NCI-H2081 (cell line): ENCODE results near the gene SPSB1.

Source experiments
- DNase-seq, 2 experiments: peaks; one replicate each; lab custom pipeline; 2025; lab: John Stamatoyannopoulos, UW

The SPSB1 gene

DNA sequence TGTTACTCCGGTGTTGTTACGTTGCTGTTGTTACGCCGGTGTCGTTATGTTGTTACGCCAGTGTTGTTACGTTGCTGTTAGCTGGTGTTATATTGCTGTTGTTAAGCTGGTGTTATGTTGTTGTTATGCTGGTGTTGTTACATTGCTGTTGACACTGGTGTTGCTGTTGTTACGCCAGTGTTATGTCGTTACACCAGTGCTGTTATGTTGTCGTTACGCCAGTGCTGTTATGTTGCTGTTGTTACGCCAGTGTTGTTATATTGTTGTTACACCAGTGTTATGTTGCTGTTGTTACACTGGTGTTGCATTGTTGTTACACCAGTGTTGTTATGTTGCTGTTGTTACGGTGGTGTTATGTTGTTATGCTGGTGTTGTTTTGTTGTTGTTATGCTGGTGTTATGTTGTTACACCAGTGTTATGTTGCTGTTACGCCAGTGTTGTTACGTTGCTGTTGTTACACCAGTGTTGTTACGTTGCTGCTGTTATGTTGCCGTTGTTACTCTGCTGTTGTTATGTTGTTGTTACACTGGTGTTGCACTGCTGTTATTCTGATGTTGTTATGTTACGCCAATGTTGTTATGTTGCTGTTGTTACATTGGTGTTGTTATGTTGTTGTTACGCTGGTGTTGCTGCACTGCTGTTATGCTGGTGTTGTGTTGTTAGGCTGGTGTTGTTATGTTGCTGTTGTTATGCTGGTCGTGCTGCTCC is 32.5 kb upstream of the SPSB1 start:
- no peak for DNase-seq

DNA sequence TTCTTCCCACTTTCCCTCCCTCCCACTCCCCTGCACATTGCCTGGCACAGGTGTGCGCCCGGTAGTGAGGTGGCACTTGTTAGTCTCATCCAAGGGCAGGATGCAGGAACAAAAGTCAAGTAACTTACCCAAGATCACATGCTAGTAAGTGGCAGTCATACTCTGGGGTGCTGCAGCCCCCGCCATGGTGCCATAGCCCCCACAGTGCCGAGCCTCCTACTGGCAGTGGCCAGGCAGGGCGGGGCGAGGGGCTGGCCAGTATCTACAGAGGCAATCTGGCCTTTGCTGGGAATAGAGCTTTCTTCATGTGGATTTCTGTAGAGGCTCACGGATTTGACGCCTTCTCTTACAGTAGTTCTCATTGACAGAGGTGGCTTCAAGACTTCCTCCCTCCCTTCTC is 31.2 kb upstream of the SPSB1 start:
- no peak for DNase-seq

DNA sequence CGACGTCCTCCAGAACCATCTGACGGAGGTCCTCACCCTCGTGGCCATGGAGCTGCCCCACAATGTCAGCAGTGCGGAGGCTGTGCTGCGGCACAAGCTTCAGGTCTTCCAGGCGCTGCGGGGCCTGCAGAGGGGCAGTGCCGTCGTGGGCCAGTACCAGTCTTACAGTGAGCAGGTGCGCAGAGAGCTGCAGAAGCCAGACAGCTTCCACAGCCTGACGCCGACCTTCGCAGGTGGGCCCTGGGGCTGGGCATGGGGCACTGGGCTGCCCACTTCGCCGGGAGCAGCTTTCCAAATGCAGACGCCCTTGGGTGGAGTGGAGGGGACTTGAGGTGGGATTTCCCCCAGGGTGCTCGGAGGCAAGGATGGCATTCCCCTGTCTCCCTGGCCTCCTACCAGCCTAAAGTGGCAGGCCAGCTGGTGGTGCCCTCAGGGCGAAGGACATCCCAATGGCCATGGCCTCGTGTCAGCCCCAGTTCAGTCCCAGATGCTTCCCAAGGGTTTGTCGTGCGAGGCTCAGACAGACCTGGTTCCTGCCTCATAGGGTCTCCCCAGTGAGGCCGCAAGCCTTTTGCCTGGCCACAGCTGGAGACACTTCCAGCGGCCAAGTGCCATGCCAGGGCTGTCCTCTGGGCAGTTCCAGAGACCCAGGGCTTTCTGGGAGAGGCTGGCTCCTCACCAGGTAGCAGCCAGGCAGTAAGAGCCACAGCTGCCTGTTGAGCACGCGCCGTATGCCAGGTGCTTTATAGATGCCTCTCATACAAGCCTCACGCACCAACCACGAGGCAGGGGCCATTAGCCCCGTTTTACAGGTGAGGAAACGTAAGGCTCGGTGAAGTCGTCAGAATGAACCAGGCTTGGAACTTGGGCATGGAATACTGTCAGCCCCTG is 30.4 kb upstream of the SPSB1 start:
- DNase-seq, result no peak

- no peak for DNase-seq
These were observed 29.3 kb upstream of the SPSB1 start for GRCh38 chr1:9263276-9263855.

DNA sequence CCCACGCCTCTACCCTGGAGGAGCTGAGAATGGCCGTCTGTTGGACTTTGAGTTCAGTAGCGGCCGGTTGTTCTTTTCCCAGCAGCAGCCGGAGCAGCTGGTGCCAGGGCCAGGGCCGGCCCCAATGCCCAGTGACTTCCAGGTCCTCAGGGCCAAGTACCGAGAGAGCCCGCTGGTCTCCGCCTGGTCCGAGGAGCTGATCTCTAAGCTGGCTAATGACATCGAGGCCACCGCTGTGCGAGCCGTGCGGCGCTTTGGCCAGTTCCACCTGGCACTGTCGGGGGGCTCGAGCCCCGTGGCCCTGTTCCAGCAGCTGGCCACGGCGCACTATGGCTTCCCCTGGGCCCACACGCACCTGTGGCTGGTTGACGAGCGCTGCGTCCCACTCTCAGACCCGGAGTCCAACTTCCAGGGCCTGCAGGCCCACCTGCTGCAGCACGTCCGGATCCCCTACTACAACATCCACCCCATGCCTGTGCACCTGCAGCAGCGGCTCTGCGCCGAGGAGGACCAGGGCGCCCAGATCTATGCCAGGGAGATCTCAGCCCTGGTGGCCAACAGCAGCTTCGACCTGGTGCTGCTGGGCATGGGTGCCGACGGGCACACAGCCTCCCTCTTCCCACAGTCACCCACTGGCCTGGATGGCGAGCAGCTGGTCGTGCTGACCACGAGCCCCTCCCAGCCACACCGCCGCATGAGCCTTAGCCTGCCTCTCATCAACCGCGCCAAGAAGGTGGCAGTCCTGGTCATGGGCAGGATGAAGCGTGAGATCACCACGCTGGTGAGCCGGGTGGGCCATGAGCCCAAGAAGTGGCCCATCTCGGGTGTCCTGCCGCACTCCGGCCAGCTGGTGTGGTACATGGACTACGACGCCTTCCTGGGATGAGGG is 28.5 kb upstream of the SPSB1 start:
- DNase-seq, result no peak

GRCh38 chr1:9265037-9265436 is 27.7 kb upstream of the SPSB1 start:
- no peak for DNase-seq

- DNase-seq, result no peak
These were observed 26.7 kb upstream of the SPSB1 start for GRCh38 chr1:9265968-9266367.

GRCh38 chr1:9267352-9267686 is 25.4 kb upstream of the SPSB1 start:
- no peak for DNase-seq

GRCh38 chr1:9267827-9268581 is 24.7 kb upstream of the SPSB1 start:
- no peak for DNase-seq

GRCh38 chr1:9269078-9269501 is 23.6 kb upstream of the SPSB1 start:
- DNase-seq, result no peak

- DNase-seq, result no peak
These were observed 23.0 kb upstream of the SPSB1 start for GRCh38 chr1:9269721-9270120.

DNA sequence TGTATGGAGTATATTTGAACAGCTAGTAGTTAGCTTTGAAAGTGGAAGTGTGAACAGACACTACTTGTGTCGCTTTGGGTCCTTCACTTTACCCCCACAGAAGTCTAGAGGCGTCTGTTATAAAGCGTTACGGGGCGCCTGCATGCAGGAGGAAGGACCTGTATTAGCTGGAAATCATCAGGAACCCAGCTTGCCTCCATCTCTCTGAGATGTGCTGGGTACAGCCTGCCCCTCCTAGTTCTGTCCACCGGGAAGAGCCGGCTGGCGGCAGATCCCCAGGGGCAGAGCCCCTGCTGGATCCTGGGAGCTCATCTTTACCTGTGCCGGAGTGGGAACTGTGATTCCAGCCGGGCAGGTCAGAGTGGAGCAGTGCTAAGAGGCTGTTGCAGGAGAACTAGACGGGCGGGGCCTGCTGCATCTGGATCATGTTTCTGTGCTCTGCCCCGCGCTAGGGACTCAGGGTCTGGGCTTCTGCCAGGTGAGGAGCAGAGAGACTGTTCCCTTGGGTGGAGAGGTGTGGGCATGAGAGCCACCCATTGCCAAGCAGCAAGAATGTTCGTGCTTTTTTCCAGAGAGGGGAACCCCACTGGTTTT is 22.3 kb upstream of the SPSB1 start:
- peak in 1 of 2 experiments; percentile 16 for DNase-seq

GRCh38 chr1:9271283-9271682 is 21.4 kb upstream of the SPSB1 start:
- no peak for DNase-seq

GRCh38 chr1:9271861-9272595 is 20.7 kb upstream of the SPSB1 start:
- no peak for DNase-seq

DNA sequence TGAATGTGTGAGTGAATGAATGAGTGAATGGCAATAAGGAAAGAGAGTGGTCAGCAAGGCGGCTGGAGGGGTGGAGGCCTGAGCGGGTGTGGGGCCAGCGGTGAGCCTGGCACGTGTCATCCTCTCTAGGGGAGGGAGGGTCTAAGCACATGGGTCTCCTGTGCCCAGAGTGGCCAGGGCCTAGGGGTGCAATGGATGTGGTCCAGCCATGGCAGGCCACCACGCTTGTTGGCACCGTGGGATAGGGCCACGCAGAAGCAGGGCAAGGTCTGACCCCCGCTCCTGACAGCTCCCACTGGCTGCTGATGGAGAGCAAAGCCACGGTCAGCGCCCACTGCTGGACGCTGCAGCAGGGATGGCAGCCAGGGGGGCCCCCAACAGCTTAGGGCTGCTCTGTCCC is 19.5 kb upstream of the SPSB1 start:
- DNase-seq, result no peak

- DNase-seq, result no peak
These were observed 17.5 kb upstream of the SPSB1 start for GRCh38 chr1:9275161-9275560.

GRCh38 chr1:9275567-9276034 is 17.1 kb upstream of the SPSB1 start:
- DNase-seq, result no peak

DNA sequence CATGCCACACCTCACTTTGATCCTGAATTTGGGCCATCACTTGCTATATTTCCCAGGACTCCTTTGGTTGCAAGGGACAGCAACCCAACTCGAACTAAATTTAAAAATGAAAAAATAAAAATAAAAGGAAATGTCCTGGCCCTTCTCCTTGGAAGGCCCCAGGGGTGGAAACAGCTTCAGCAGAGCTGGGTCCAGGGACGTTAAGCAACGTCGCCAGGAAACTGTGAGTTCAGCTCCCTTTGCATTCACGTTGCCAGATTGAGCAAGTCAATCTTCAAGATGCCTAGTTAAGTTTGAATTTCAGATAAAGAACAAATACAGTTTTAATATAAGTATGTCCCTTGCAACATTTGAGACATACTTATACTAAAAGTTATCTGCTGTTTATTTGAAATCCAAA is 14.6 kb upstream of the SPSB1 start:
- no peak for DNase-seq

- DNase-seq, result no peak
These were observed 14.0 kb upstream of the SPSB1 start for GRCh38 chr1:9278585-9279153.
